ENCODE data around the gene PRRC2A. TPM values are rescaled to one million over a fixed set of nuclear protein-coding genes. Genes with fewer than 3 reads are reported as not detected.

The PRRC2A gene
- total RNA-seq, 2 experiments from 2014 or later = 215 to 222 TPM

DNA sequence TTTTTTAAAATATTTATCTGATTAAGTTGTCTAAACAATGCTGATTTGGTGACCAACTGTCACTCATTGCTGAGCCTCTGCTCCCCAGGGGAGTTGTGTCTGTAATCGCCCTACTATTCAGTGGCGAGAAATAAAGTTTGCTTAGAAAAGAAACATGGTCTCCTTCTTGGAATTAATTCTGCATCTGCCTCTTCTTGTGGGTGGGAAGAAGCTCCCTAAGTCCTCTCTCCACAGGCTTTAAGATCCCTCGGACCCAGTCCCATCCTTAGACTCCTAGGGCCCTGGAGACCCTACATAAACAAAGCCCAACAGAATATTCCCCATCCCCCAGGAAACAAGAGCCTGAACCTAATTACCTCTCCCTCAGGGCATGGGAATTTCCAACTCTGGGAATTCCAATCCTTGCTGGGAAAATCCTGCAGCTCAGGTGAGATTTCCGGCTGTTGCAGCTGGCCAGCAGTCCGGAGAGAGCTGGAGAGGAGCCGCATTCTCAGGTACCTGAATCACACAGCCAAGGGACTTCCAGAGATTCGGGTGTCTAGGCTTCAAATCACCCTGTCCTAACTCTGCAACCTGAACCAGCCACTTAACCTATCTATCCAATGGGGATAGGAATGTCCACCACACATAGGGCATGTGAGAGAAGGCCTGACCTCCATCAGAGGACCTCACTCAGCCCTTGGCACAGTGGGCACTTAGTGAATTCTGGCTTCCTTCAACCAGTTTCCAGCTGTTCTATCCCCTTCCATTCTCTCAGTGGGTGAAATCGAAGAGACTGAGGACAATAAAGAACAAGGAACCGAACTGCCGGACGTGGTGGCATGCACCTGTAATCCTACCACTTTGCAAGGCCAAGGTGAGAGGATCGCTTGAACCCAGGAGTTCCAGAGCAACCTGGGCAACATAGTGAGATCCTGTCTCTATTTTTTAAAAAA is 42.1 kb upstream of the PRRC2A start:
- ChIA-PET CTCF (interaction anchor here (5.2 to 18.7 kb wide), 5 partner anchors 6 to 32 kb away, joined by 28 to 640 read pairs (median 70); partner anchors contain the start of genes ATP6V1G2, DDX39B, LST1 and LTA), POLR2A (interaction anchor here (1.4 to 36.9 kb wide), 8 partner anchors 6 to 86 kb away, joined by 3 to 1578 read pairs (median 106); partner anchors contain the start of genes ATP6V1G2, BAG6, DDX39B and GPANK1)
- Mint-ChIP-seq H3K27ac (peak overlapping the region; percentile 94), H3K4me1 (peaks cover 57% of the 10 kb centered on the region), H3K36me3 (ENCODE audit: low read depth) (peaks cover 76% of the 10 kb centered on the region), H3K4me3 (peak overlapping the region; percentile 91), H3K9me3 (no peaks in the 10 kb centered on the region), H3K27me3 (no peaks in the 10 kb centered on the region)
- DNase-seq = peak; percentile 32

DNA sequence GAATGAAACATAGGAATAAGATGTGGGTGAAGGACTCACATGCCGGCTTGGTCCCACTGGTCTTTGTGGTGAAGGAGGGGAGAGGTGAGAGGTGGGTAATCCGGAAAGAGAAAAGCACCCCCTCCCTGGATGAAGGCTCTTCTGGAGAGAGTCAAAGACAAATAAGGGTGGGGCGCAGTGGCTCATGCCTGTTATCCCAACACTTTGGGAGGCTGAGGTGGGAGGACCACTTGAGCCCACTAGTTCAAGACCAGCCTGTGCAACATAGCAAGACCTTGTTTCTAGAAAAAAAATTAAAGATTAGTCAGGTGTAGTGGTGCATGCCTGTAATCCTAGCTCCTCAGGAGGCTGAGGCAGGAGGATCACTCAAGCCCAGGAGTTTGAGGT is 41.4 kb upstream of the PRRC2A start:
- CTCF ChIA-PET = interaction anchor here (7.7 to 18.7 kb wide), 3 partner anchors 10 to 33 kb away, joined by 63 to 640 read pairs (median 400); partner anchors contain the start of genes ATP6V1G2, DDX39B, LTA and NCR3
- no peak for DNase-seq
- Mint-ChIP-seq H3K4me3 (peak overlapping the region; percentile 91), H3K9me3 (no peaks in the 10 kb centered on the region), H3K36me3 (ENCODE audit: low read depth) (peaks cover 79% of the 10 kb centered on the region), H3K27ac (peak overlapping the region; percentile 94), H3K4me1 (peaks cover 57% of the 10 kb centered on the region), H3K27me3 (no peaks in the 10 kb centered on the region)
- POLR2A ChIA-PET = interaction anchor here (1.4 to 36.9 kb wide), 7 partner anchors 6 to 85 kb away, joined by 3 to 1578 read pairs (median 162); partner anchors contain the start of genes ATP6V1G2, BAG6, DDX39B and GPANK1

DNA sequence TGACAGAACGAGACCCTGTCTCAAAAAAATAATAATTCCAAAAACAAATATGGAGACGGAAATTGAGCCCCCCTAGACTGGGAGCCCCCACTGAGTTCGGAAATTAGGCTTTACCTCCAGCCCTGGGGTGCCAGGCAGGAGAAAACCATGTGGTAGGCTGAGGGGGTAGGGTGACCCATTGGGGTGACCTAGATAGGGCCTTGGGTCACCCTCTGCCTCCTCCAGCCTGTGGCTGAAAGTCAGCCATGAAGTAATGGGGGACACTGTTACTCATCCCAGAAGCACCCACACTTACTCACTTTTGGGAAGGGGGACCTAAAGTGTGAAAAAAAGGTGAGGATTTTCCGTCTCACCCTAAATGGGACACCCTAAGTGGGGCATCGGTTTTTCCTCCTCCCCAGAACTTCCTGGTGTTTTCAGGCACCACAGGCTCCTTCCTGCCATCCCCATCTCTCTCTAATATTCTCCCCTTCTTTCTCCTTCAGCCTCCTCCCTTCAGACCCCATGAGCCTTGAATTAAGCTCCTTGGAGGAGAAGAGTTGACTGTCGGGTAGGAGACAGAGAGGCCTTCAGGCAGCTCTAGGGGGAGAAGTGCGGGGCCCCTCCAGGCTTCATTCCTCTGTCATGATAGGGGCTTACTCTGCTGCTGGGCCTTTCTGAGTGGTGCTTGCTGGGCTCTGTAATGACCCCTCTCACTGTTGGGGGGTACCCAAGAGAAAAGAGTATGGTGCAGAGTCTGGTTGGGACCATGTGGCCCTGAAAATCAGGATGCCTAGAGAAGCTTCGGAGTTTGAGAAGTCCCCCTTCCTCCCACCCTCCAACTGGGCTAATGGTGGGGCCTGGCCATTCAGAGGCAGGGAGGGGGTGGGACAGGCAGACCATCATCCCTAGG is 40.7 kb upstream of the PRRC2A start:
- Mint-ChIP-seq H3K36me3 (ENCODE audit: low read depth) (peaks cover 79% of the 10 kb centered on the region), H3K4me3 (peak overlapping the region; percentile 91), H3K4me1 (peaks cover 55% of the 10 kb centered on the region), H3K9me3 (no peaks in the 10 kb centered on the region), H3K27ac (peak overlapping the region; percentile 94), H3K27me3 (no peaks in the 10 kb centered on the region)
- peak; percentile 45 for DNase-seq
- ChIA-PET POLR2A (interaction anchor here (1.6 to 36.9 kb wide), 7 partner anchors 5 to 159 kb away, joined by 6 to 1578 read pairs (median 162); partner anchors contain the start of genes ATP6V1G2, CLIC1, DDX39B and GPANK1), CTCF (interaction anchor here (1.0 to 18.7 kb wide), 9 partner anchors 10 to 250 kb away, joined by 4 to 640 read pairs (median 8); partner anchors contain the start of genes ATP6V1G2, BAG6, C6orf47 and DDX39B)

DNA sequence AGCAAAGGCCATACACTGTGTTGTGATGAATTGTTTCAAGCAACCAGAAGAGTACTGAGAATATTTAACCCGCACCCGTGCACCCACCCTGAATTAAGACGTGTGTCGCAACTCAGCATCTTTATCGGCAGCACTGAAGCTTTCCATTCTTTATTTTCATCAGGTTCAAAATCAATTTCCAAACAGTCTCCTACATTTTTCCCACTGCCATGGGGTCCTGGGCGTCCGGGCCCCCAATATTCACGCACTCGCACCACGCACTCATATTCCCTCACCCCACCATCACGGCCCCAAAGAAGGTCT is 40.1 kb upstream of the PRRC2A start:
- POLR2A ChIA-PET = interaction anchor here (0.9 to 36.9 kb wide), 9 partner anchors 5 to 158 kb away, joined by 6 to 1578 read pairs (median 32); partner anchors contain the start of genes ATP6V1G2, CLIC1, DDX39B and GPANK1
- no peaks in the 10 kb centered on the region for H3K9me3 Mint-ChIP-seq
- DNase-seq = no peak
- peaks cover 55% of the 10 kb centered on the region for H3K4me1 Mint-ChIP-seq
- peaks cover 78% of the 10 kb centered on the region for H3K36me3 Mint-ChIP-seq (ENCODE audit: low read depth)
- no peaks in the 10 kb centered on the region for H3K27me3 Mint-ChIP-seq
- CTCF ChIA-PET = interaction anchor here (1.0 to 18.7 kb wide), 9 partner anchors 11 to 250 kb away, joined by 4 to 640 read pairs (median 8); partner anchors contain the start of genes ATP6V1G2, BAG6, C6orf47 and DDX39B
- H3K4me3 Mint-ChIP-seq = peak overlapping the region; percentile 91
- peak overlapping the region; percentile 94 for H3K27ac Mint-ChIP-seq

DNA sequence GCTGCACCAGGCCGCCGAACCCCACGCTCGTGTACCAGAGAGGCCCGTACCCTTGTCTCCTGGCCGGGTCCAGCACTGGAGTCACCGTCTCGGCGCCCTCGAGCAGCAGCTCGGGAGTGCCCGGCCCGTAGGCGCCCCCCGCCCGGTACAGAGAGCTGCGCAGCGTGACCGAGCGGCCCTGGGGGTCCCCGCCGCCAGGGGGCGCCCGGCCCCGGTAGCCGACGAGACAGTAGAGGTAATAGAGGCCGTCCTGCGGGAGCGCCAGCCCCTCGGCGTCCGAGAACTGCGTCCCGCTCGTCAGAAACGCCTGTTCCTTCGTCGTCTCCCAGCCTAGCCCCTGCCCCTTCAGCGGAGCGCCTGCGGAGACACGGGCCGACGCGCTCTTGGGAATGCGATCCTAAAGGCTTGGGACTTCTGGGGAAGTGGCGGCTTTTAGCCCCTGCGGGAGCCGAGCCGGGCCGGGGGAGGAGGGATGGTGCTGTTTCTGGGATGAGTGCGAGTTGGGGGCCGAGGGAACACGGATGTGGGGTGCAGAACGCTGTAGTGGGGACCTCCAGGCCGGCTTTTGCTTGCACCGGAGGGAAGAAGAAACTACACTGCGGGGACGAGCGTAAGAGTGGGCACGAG is 39.6 kb upstream of the PRRC2A start:
- peaks cover 77% of the 10 kb centered on the region for H3K36me3 Mint-ChIP-seq (ENCODE audit: low read depth)
- peaks cover 58% of the 10 kb centered on the region for H3K4me1 Mint-ChIP-seq

DNA sequence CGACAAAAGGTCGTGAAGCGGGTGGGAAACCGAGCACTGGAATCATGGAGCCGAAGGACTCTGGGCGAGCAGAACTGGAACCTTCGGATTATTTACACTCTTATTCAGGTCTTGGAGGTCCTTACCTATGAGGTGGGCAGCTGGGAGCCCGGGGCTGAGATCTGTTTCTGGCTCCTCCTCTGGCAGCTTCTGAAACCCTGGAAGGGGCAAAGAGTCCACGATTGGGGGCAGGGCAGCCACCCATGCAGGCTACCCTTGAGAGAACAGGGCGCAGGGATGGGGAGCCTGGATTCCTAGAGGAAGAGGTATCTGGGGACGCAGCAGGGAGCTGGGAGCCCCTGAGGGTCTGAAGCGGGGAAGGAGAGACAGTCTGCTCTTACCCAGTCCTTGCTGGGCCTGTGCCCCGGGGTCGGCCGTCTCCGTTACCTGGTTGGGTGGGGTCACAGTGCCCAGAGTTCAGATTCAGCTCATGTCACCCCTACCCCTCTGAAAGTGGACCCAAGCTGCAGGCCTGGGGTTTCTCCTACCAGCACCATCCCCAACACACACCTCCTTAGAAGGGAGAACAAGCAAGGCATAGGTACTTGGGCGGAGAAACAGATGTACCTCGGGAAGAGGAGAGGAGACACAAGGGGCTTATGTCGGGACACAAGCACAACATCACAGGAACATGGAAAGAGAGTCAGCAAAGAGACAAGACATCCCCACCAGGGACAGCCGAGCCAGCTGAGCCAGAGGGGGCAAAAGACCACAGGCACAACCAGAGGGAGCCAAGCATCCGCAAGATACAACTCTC is 38.9 kb upstream of the PRRC2A start:
- CTCF ChIA-PET = interaction anchor here (1.0 to 18.7 kb wide), 10 partner anchors 6 to 249 kb away, joined by 3 to 640 read pairs (median 12); partner anchors contain the start of genes ATP6V1G2, DDX39B, LTA and NCR3
- H3K4me1 Mint-ChIP-seq = peaks cover 65% of the 10 kb centered on the region

More for the DNA sequence above, 39.6 kb upstream of the PRRC2A start:
- ChIA-PET CTCF (interaction anchor here (1.0 to 18.7 kb wide), 11 partner anchors 11 to 249 kb away, joined by 3 to 640 read pairs (median 4); partner anchors contain the start of genes ATP6V1G2, BAG6, C6orf47 and DDX39B), POLR2A (interaction anchor here (0.9 to 36.9 kb wide), 11 partner anchors 4 to 1257 kb away, joined by 3 to 1578 read pairs (median 15); partner anchors contain the start of genes ATP6V1G2, CLIC1, CSNK2B and DDX39B)
- DNase-seq = peak; percentile 89
- peak overlapping the region; percentile 94 for H3K27ac Mint-ChIP-seq
- H3K9me3 Mint-ChIP-seq = no peaks in the 10 kb centered on the region
- H3K27me3 Mint-ChIP-seq = no peaks in the 10 kb centered on the region
- peak overlapping the region; percentile 91 for H3K4me3 Mint-ChIP-seq

DNA sequence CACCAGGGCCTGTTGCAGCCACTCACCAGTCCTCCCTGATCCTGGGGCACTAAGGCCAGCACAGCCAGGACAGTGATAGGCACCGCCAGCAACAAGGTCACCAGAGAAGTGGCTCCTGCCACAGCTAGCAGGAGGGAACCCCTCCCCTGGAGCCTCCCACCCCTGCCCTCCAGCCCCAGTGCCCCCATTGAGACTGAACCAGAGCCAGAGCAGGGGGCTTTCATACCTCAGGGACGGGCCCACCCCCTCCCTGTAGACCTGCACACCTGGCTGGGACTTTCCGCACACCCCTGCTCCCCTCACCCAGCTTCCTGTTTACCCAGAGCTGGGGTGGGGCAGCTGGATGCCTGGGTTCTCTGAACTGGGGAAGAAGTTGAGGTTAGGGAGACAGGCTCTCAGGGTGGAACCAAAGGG is 38.3 kb upstream of the PRRC2A start, which contains the start of gene LTB:
Gene LTB (minus strand): TSS at position 195 of the 414 bp plus-strand sequence. CDS start 7 bp downstream, at position 188.
- Mint-ChIP-seq H3K27me3 (no peaks in the 10 kb centered on the region), H3K4me1 (peaks cover 65% of the 10 kb centered on the region), H3K36me3 (ENCODE audit: low read depth) (peaks cover 69% of the 10 kb centered on the region), H3K4me3 (peak within 1 kb of the TSS; percentile 91), H3K27ac (peak within 1 kb of the TSS; percentile 94), H3K9me3 (no peaks in the 10 kb centered on the region)
- DNase-seq = peak; percentile 74
- CTCF ChIA-PET = interaction anchor here (0.7 to 18.7 kb wide), 9 partner anchors 7 to 89 kb away, joined by 3 to 640 read pairs (median 15); partner anchors contain the start of genes ATP6V1G2, DDX39B, LTA and NCR3
- POLR2A ChIA-PET = interaction anchor here (0.8 to 36.9 kb wide), 16 partner anchors 3 to 1389 kb away, joined by 3 to 1578 read pairs (median 8); partner anchors contain the start of genes ATP6V1G2, C6orf47, CLIC1 and CSNK2B

More for the DNA sequence above, 38.9 kb upstream of the PRRC2A start:
- Mint-ChIP-seq H3K9me3 (no peaks in the 10 kb centered on the region), H3K36me3 (ENCODE audit: low read depth) (peaks cover 70% of the 10 kb centered on the region), H3K27ac (peak overlapping the region; percentile 94), H3K27me3 (no peaks in the 10 kb centered on the region), H3K4me3 (peak overlapping the region; percentile 91)
- POLR2A ChIA-PET = interaction anchor here (0.5 to 36.9 kb wide), 15 partner anchors 4 to 1390 kb away, joined by 3 to 1578 read pairs (median 9); partner anchors contain the start of genes ATP6V1G2, CLIC1, CSNK2B and DDX39B
- peak; percentile 38 for DNase-seq

DNA sequence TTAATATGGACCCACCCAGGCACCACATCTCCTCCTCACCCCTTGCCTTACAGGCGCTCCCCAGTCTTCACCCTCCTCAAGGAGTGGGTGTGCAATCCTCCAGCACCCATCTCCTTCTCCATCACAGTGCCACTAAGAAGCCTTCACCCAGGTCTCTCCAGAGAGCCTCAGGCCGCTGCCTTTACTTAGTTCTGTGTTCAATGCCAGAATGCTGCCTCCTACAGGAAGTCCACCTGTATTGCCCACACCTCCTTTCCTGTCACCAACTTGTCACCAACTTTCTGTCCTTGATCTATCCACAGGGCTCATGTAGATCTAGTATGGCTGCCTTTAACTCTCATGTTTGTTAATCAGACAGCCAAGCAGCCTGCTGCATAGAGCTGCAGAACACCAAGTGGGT is 35.0 kb upstream of the PRRC2A start:
- peaks cover 54% of the 10 kb centered on the region for H3K36me3 Mint-ChIP-seq (ENCODE audit: low read depth)
- peaks cover 72% of the 10 kb centered on the region for H3K4me1 Mint-ChIP-seq
- CTCF ChIA-PET = interaction anchor here (0.6 to 18.7 kb wide), 5 partner anchors 9 to 245 kb away, joined by 4 to 640 read pairs (median 70); partner anchors contain the start of genes ATP6V1G2, DDX39B, LTA and NCR3

DNA sequence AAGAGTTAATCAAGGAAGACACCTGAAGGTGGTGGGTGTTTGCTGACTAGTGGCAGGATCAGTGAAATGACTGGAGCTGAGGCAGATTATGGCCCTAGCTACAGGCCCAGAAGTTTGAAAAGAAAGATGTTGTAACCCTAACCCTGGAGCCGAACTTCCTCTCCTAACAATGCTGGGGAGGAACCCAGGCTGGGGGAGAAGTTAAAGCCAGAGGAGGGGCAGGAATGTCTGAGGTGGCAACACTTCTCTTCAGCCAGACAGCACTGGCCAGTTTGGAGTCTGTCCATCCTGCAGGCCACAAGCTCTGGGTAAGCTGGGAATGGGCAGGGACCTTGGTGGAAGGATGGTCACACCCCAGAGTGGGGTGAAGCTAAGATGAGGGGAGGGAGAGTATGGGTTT is 34.5 kb upstream of the PRRC2A start, which contains the start of gene LST1:
Gene LST1 (plus strand): TSS at position 270 of the 400 bp plus-strand sequence. CDS start 1,023 bp downstream, outside the sequence.
- Mint-ChIP-seq H3K4me3 (peak within 1 kb of the TSS; percentile 74), H3K4me1 (peaks cover 75% of the 10 kb centered on the region), H3K27me3 (no peaks in the 10 kb centered on the region), H3K36me3 (ENCODE audit: low read depth) (peaks cover 52% of the 10 kb centered on the region), H3K9me3 (no peaks in the 10 kb centered on the region), H3K27ac (peak within 1 kb of the TSS; percentile 98)
- POLR2A ChIA-PET = interaction anchor here (0.8 to 36.9 kb wide), 11 partner anchors 1 to 221 kb away, joined by 3 to 1578 read pairs (median 6); partner anchors contain the start of genes ABHD16A, ATP6V1G2, DDX39B and GPANK1
- DNase-seq = no peak
- CTCF ChIA-PET = interaction anchor here (0.6 to 18.7 kb wide), 6 partner anchors 9 to 245 kb away, joined by 4 to 640 read pairs (median 66); partner anchors contain the start of genes ATP6V1G2, BAG6, DDX39B and LTA

More for the DNA sequence above, 35.0 kb upstream of the PRRC2A start:
- H3K27ac Mint-ChIP-seq = peak overlapping the region; percentile 98
- H3K9me3 Mint-ChIP-seq = no peaks in the 10 kb centered on the region
- H3K4me3 Mint-ChIP-seq = peak overlapping the region; percentile 74
- POLR2A ChIA-PET = interaction anchor here (0.8 to 36.9 kb wide), 7 partner anchors 0 to 118 kb away, joined by 3 to 1578 read pairs (median 13); partner anchors contain the start of genes ABHD16A, ATP6V1G2, DDX39B and LST1
- peak; percentile 73 for DNase-seq
- H3K27me3 Mint-ChIP-seq = no peaks in the 10 kb centered on the region
